Naive thymus-derived CD4-positive, alpha-beta T cell (primary cell): Measurements from ENCODE around the gene MFSD6L. TPM values are rescaled to one million over a fixed set of nuclear protein-coding genes. Genes with fewer than 3 reads are reported as not detected.

ENCODE experiments used
- ATAC-seq: fragments of 150-1000 bp; cut with Tn5 transposase; 2 replicates; pipeline ENCODE4 v1.10.0; 2021; ENCODE audit warnings: mild to moderate bottlenecking, moderate library complexity
- CTCF ChIA-PET: fragments of 350-600 bp; sonication (Branson Sonifier 250); formaldehyde crosslinking; loops from one replicate; lab custom pipeline; 2021; ENCODE audit warnings: antibody characterized with exemption; lab: Charles Lee
- POLR2A ChIA-PET: fragments of 350-600 bp; sonication (Branson Sonifier 250); formaldehyde crosslinking; loops from one replicate; lab custom pipeline; 2021; ENCODE audit warnings: antibody characterized with exemption, inconsistent platforms; lab: Charles Lee
- DNase-seq, 9 donors: peaks; one replicate each; pipeline versions ENCODE4 v3.0.0 to v3.0.0-alpha.2; 2020 to 2022; ENCODE audit warnings: mixed read lengths in 1 of 9
- H3K27ac ChIP-seq: one replicate; pipeline ENCODE4 v1.7.0; 2013; ENCODE audit warnings: mild to moderate bottlenecking, low read depth, low read length, moderate library complexity
- H3K27me3 ChIP-seq, 2 donors: one replicate each; pipeline ENCODE4 v1.7.0; 2013; ENCODE audit warnings: low read length in 2 of 2, mild to moderate bottlenecking in 2 of 2, moderate library complexity in 2 of 2; ENCODE audit not compliant: control insufficient read depth in 2 of 2, insufficient read depth in 2 of 2
- H3K36me3 ChIP-seq, 3 experiments: 1 replicate in 2 of 3; 2 replicates in 1 of 3; pipeline ENCODE4 v1.7.0; 2013; ENCODE audit warnings: low read length in 3 of 3, mild to moderate bottlenecking in 3 of 3, moderate library complexity in 1 of 3; ENCODE audit not compliant: insufficient read depth in 3 of 3, control insufficient read depth in 2 of 3
- H3K4me1 ChIP-seq, 2 donors: one replicate each; pipeline ENCODE4 v1.7.0; 2013; ENCODE audit warnings: low read length in 2 of 2, mild to moderate bottlenecking in 2 of 2, moderate library complexity in 1 of 2; ENCODE audit not compliant: control insufficient read depth in 2 of 2, insufficient read depth in 2 of 2
- H3K4me3 ChIP-seq: 2 replicates; pipeline ENCODE4 v1.7.0; 2013; ENCODE audit warnings: mild to moderate bottlenecking, low read length
- H3K9me3 ChIP-seq, 3 experiments: 1 replicate in 2 of 3; 2 replicates in 1 of 3; pipeline ENCODE4 v1.7.0; 2013; ENCODE audit warnings: low read length in 3 of 3; ENCODE audit not compliant: control insufficient read depth in 2 of 3
- H3K27ac Mint-ChIP-seq, 9 donors: one replicate each; pipeline ENCODE4 v1.8.0; 2020 to 2022; ENCODE audit warnings: mixed read lengths in 9 of 9, mild to moderate bottlenecking in 8 of 9, moderate library complexity in 5 of 9, inconsistent platforms in 2 of 9
- H3K27me3 Mint-ChIP-seq, 5 donors: one replicate each; pipeline ENCODE4 v1.8.0; 2021 to 2022; ENCODE audit warnings: mixed read lengths in 5 of 5, mild to moderate bottlenecking in 1 of 5
- H3K36me3 Mint-ChIP-seq, 5 donors: one replicate each; pipeline ENCODE4 v1.8.0; 2020 to 2022; ENCODE audit warnings: mixed read lengths in 5 of 5, mild to moderate bottlenecking in 3 of 5, inconsistent platforms in 1 of 5
- H3K4me1 Mint-ChIP-seq, 7 donors: one replicate each; pipeline ENCODE4 v1.8.0; 2020 to 2022; ENCODE audit warnings: mixed read lengths in 7 of 7, mild to moderate bottlenecking in 3 of 7, inconsistent platforms in 1 of 7
- H3K4me3 Mint-ChIP-seq, 10 donors: one replicate each; pipeline ENCODE4 v1.8.0; 2020 to 2022; ENCODE audit warnings: mild to moderate bottlenecking in 10 of 10, mixed read lengths in 10 of 10, moderate library complexity in 6 of 10, inconsistent platforms in 2 of 10
- H3K9me3 Mint-ChIP-seq, 11 donors: one replicate each; pipeline ENCODE4 v1.8.0; 2020 to 2022; ENCODE audit warnings: mixed read lengths in 11 of 11, mild to moderate bottlenecking in 4 of 11, inconsistent platforms in 1 of 11, moderate library complexity in 1 of 11
- intact Hi-C, 2 donors: fragments of 100-400 bp; cut with micrococcal nuclease; formaldehyde crosslinking; loops; one replicate each; pipeline ENCODE4 v1.15.1; 2023
- polyA plus RNA-seq, 2 donors: library from polyadenylated mRNA; unstranded; fragments of 300-500 nt; fragmentation: Illumina TruSeq; gene quantifications; one replicate each; pipeline ENCODE4 v1.2.3, GENCODE V29; 2021
- total RNA-seq, 6 experiments: library from RNA in 5 of 6; stranded (reverse) in 5 of 6; gene quantifications; 1 replicate in 5 of 6; 2 replicates in 1 of 6; pipeline ENCODE4 v1.2.3 and lab custom pipeline; 2021 to 2026

Gene MFSD6L
- total and polyA plus RNA-seq, 7 experiments from 2014 or later: 0.96 to 1.8 TPM; not detected in 5

DNA sequence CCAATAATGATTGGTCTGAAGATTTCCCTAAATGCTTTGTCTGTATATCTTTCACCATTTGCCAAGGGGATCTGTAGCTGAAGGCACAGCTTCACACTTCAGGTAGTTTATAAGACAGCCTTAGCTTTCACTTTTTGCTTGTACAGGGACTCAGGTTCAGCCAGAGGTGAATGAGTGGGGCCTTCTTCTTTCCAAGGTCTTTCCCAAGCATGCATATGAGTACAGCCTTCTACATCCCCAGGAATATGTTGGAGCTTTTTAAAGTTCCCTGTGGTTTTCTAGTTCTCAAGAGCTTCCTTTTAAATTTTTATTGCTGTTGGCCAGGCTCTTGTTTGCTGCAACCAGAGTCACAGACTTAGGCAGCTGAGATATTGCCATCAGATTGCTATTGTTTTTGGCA, 22.9 kb downstream of the MFSD6L start:
- Mint-ChIP-seq H3K27ac (no peak overlapping the region), H3K4me3 (no peak overlapping the region), H3K36me3 (peaks cover 0 to 12% (median 5%) of the 10 kb centered on the region in 5 donors), H3K27me3 (peaks cover 11 to 51% (median 29%) of the 10 kb centered on the region in 5 donors), H3K9me3 (peaks cover 3 to 35% (median 13%) of the 10 kb centered on the region in 11 donors), H3K4me1 (peaks cover 0 to 4% (median 0%) of the 10 kb centered on the region in 7 donors)
- ChIA-PET POLR2A (interaction anchor here (0.7 kb wide), 1 partner anchor 485 kb away, joined by 3 read pairs; no protein-coding TSS in a partner anchor), CTCF (interaction anchor here (0.5 to 0.8 kb wide), 2 partner anchors 10 to 139 kb away, joined by 3 to 5 read pairs; no protein-coding TSS in a partner anchor)
- Histone ChIP-seq H3K9me3 (no peaks in the 10 kb centered on the region), H3K36me3 (no peaks in the 10 kb centered on the region), H3K27ac (no peak overlapping the region), H3K4me1 (no peaks in the 10 kb centered on the region), H3K4me3 (no peak overlapping the region), H3K27me3 (peaks cover 2 to 3% of the 10 kb centered on the region in 2 donors)
- intact Hi-C loops: no loop called here
- no peak for ATAC-seq
- no peak for DNase-seq

DNA sequence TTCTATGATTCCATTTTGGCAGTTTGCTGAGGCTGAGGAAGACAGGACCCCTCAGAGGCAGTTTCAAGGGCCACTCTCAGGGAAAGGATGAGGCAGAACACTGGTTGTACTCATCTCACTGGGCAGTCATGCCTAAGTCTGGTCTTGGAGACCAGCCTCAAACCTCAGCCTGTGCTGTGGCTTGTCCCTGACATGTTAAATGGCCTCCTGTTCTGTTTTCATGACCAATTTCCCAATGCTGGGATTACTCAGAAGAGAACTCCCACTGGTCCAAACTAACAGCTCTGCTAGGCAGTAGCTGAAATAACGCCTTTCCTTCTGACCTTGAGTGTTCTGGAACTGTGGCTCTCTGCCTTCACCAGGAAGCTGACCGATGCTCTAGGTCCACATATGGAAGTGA, 32.4 kb downstream of the MFSD6L start:
- ChIA-PET POLR2A (no interaction called here), CTCF (no interaction called here)
- no peak overlapping the region for H3K4me3 ChIP-seq
- no peak overlapping the region for H3K27ac ChIP-seq
- H3K36me3 Mint-ChIP-seq: no peaks in the 10 kb centered on the region
- H3K27ac Mint-ChIP-seq: no peak overlapping the region
- no peaks in the 10 kb centered on the region for H3K36me3 ChIP-seq
- no peaks in the 10 kb centered on the region for H3K27me3 ChIP-seq
- DNase-seq (no peak), ATAC-seq (no peak)
- H3K4me3 Mint-ChIP-seq: no peak overlapping the region
- H3K9me3 ChIP-seq: no peaks in the 10 kb centered on the region
- intact Hi-C loops: no loop called here
- H3K4me1 ChIP-seq: no peaks in the 10 kb centered on the region
- peaks cover 0 to 6% (median 0%) of the 10 kb centered on the region in 11 donors for H3K9me3 Mint-ChIP-seq
- peaks cover 0 to 13% (median 7%) of the 10 kb centered on the region in 5 donors for H3K27me3 Mint-ChIP-seq
- peaks cover 0 to 3% (median 0%) of the 10 kb centered on the region in 7 donors for H3K4me1 Mint-ChIP-seq

DNA sequence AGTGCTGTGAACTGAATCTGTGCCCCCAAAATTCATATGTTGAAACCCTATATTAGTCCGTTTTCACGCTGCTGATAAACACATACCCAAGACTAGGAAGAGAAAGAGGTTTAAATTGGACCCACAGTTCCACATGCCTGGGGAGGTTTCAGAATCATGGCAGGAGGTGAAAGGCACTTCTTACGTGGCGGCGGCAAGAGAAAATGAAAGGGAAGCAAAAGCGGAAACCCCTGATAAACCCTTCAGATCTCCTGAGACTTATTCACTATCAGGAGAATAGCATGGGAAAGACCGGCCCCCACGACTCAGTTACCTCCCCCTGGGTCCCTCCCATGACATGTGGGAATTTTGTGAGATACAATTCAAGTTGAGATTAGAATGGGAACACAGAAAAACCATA, 37.2 kb downstream of the MFSD6L start:
- peaks cover 0 to 3% (median 0%) of the 10 kb centered on the region in 7 donors for H3K4me1 Mint-ChIP-seq
- H3K27ac Mint-ChIP-seq: no peak overlapping the region
- DNase-seq: no peak
- ChIA-PET POLR2A (no interaction called here), CTCF (no interaction called here)
- intact Hi-C loops: no loop called here
- H3K4me3 Mint-ChIP-seq: no peak overlapping the region
- Histone ChIP-seq H3K9me3 (no peaks in the 10 kb centered on the region), H3K36me3 (no peaks in the 10 kb centered on the region), H3K4me1 (no peaks in the 10 kb centered on the region), H3K27me3 (no peaks in the 10 kb centered on the region), H3K4me3 (no peak overlapping the region), H3K27ac (no peak overlapping the region)
- H3K9me3 Mint-ChIP-seq: peaks cover 0 to 6% (median 0%) of the 10 kb centered on the region in 11 donors
- H3K36me3 Mint-ChIP-seq: peaks cover 0 to 4% (median 0%) of the 10 kb centered on the region in 5 donors
- peaks cover 0 to 8% (median 8%) of the 10 kb centered on the region in 5 donors for H3K27me3 Mint-ChIP-seq
- ATAC-seq: no peak

DNA sequence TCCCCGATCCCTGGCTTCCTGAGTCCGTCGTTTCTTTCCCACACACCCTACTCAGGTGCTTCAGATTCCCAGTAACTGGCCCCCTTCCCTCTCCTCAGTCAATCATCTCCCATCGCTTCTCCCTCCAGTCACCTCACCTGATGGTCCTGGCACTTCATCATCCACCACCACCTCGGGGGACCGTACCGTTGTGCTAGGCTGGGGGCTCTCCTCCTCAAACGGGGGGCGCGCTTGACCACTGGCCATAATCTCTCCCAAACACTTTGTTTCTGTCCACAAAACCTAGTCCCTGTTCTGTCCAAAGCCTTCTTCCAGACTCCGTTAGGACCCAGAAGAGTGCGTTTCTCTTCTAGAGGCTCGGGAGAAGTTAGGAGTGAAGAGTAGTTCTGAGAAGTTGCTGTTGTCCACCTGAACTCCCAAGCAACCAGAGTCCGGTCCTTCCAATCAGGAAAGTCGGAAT, 41.0 kb downstream of the MFSD6L start, which contains the start of gene SPDYE4:
TSS of gene SPDYE4 (minus strand) at position 410 of the 460 bp plus-strand sequence. CDS start at position 246, 164 bp downstream.
- H3K27ac Mint-ChIP-seq: no peak within 1 kb of the TSS

DNA sequence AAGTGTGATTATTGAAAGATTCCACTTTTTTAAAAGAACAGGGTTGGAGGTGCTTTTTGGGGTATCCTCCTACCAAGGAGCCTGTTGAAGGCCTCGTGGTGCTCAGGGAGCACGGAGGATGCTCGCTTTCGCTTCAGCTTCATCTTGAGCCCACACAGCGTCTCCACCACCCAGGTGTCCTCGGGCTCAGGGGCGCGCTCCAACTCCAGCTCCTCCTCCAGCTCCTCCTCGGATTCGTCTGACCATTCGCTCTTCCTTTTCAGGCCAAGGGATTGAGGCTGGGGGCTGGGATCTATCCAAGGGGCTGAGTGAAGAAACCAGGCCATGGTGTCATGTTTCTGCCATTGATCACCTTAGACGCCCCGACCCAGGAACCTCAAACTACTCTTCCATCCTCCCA, 42.0 kb downstream of the MFSD6L start:
- peaks cover 7 to 23% (median 12%) of the 10 kb centered on the region in 5 donors for H3K27me3 Mint-ChIP-seq
- POLR2A ChIA-PET: no interaction called here

More for the DNA sequence above, 41.0 kb downstream of the MFSD6L start, which contains the start of gene SPDYE4:
- peaks cover 7 to 23% (median 14%) of the 10 kb centered on the region in 5 donors for H3K27me3 Mint-ChIP-seq
- H3K27ac ChIP-seq: no peak within 1 kb of the TSS
- no peaks in the 10 kb centered on the region for H3K4me1 ChIP-seq
- no peaks in the 10 kb centered on the region for H3K27me3 ChIP-seq
- intact Hi-C loops: no loop called here
- peaks cover 0 to 4% (median 0%) of the 10 kb centered on the region in 5 donors for H3K36me3 Mint-ChIP-seq
- peaks cover 0 to 6% (median 0%) of the 10 kb centered on the region in 11 donors for H3K9me3 Mint-ChIP-seq
- no peaks in the 10 kb centered on the region for H3K36me3 ChIP-seq
- ChIA-PET POLR2A (no interaction called here), CTCF (no interaction called here)
- DNase-seq (no peak), ATAC-seq (no peak)
- H3K4me3 Mint-ChIP-seq: no peak within 1 kb of the TSS
- no peak within 1 kb of the TSS for H3K4me3 ChIP-seq
- no peaks in the 10 kb centered on the region for H3K4me1 Mint-ChIP-seq
- H3K9me3 ChIP-seq: no peaks in the 10 kb centered on the region

DNA sequence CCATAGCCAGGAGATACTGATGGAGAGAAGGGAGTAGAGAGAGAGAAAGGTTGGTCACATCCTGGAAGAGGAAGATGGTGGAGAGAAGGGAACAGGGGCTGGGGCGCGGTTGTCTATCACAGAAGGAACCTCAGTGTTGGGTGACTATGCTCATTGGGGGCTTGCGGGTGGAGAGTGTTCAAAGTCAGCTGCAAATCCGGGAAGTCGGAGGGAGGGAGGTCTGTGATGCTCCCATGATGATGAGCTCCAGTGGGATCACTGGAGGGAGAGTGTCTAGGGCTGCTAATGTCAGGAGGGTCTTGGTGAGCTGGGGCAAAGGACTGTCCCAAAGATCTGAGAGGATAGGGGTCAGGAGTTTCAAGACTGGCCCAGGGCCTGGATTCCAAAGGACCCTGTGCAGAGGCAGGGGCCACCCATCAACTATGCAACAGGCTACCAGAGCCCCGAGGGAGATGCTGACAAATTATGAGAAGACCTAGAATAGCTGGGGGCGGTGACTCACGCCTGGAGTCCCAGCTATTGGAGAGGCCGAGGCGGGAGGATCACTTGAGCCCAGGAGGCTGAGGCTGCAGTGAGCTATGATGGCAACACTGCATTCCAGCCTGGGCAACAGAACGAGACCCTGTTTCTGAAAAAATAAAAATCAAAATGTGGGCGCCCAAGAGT, 43.4 kb downstream of the MFSD6L start:
- H3K36me3 ChIP-seq: no peaks in the 10 kb centered on the region
- no peaks in the 10 kb centered on the region for H3K9me3 ChIP-seq
- H3K27me3 Mint-ChIP-seq: peaks cover 7 to 23% (median 9%) of the 10 kb centered on the region in 5 donors
- peak overlapping the region in 1 of 9 donors; percentile 1 for H3K27ac Mint-ChIP-seq
- no peak for ATAC-seq
- intact Hi-C loops: no loop called here
- peaks cover 0 to 4% (median 0%) of the 10 kb centered on the region in 5 donors for H3K36me3 Mint-ChIP-seq
- ChIA-PET POLR2A (no interaction called here), CTCF (no interaction called here)
- no peak overlapping the region for H3K4me3 Mint-ChIP-seq
- no peaks in the 10 kb centered on the region for H3K4me1 ChIP-seq
- no peaks in the 10 kb centered on the region for H3K27me3 ChIP-seq
- H3K27ac ChIP-seq: no peak overlapping the region
- no peaks in the 10 kb centered on the region for H3K9me3 Mint-ChIP-seq
- no peaks in the 10 kb centered on the region for H3K4me1 Mint-ChIP-seq
- DNase-seq: no peak
- no peak overlapping the region for H3K4me3 ChIP-seq

More for the DNA sequence above, 42.0 kb downstream of the MFSD6L start:
- H3K27ac ChIP-seq: no peak overlapping the region
- no peaks in the 10 kb centered on the region for H3K9me3 ChIP-seq
- no peaks in the 10 kb centered on the region for H3K27me3 ChIP-seq
- Mint-ChIP-seq H3K4me3 (no peak overlapping the region), H3K36me3 (peaks cover 0 to 4% (median 0%) of the 10 kb centered on the region in 5 donors), H3K9me3 (peaks cover 0 to 5% (median 0%) of the 10 kb centered on the region in 11 donors), H3K27ac (no peak overlapping the region), H3K4me1 (no peaks in the 10 kb centered on the region)
- intact Hi-C loops: no loop called here
- no peaks in the 10 kb centered on the region for H3K36me3 ChIP-seq
- ATAC-seq (no peak), DNase-seq (no peak)
- H3K4me3 ChIP-seq: no peak overlapping the region
- CTCF ChIA-PET: no interaction called here
- H3K4me1 ChIP-seq: no peaks in the 10 kb centered on the region
